CD4-positive, alpha-beta T cell (primary cell): ENCODE results near the gene PLEKHN1. TPM values are rescaled to one million over a fixed set of nuclear protein-coding genes. Genes with fewer than 3 reads are reported as not detected.

Experiments
- ATAC-seq: fragments of 200-7000 bp; cut with Tn5 transposase; one replicate; pipeline ENCODE4 v1.10.0; 2022; ENCODE audit warnings: mild to moderate bottlenecking; ENCODE audit not compliant: poor library complexity
- CTCF ChIA-PET: fragments of 350-600 bp; sonication (Branson Sonifier 250); formaldehyde crosslinking; loops from one replicate; lab custom pipeline; 2021; ENCODE audit warnings: antibody characterized with exemption, inconsistent platforms; lab: Charles Lee
- POLR2A ChIA-PET: fragments of 350-600 bp; sonication (Branson Sonifier 250); formaldehyde crosslinking; loops from one replicate; lab custom pipeline; 2021; ENCODE audit warnings: antibody characterized with exemption, inconsistent platforms; lab: Charles Lee
- DNase-seq, 14 experiments: peaks; one replicate each; pipeline ENCODE4 v3.0.0-alpha.2; 2013 to 2020; ENCODE audit warnings: mixed read lengths in 2 of 14
- H3K27ac ChIP-seq, 2 donors: one replicate each; pipeline versions ENCODE4 v1.5.1 to v1.7.0; 2013; ENCODE audit warnings: low read length in 2 of 2, low read depth in 1 of 2, mild to moderate bottlenecking in 1 of 2
- H3K27me3 ChIP-seq, 2 experiments: 1 replicate in 1 of 2; 2 replicates in 1 of 2; pipeline versions ENCODE4 v1.6.1 to v1.7.0; 2013; ENCODE audit warnings: low read length in 2 of 2, control low read depth in 1 of 2, mild to moderate bottlenecking in 1 of 2, moderate library complexity in 1 of 2; ENCODE audit not compliant: insufficient read depth in 2 of 2, control insufficient read depth in 1 of 2
- H3K36me3 ChIP-seq: one replicate; pipeline ENCODE4 v1.6.1; 2013; ENCODE audit warnings: low read length, control low read depth; ENCODE audit not compliant: insufficient read depth
- H3K4me1 ChIP-seq: one replicate; pipeline ENCODE4 v1.6.1; 2013; ENCODE audit warnings: low read length, control low read depth; ENCODE audit not compliant: insufficient read depth
- H3K4me3 ChIP-seq: one replicate; pipeline ENCODE4 v1.5.1; 2013; ENCODE audit warnings: mild to moderate bottlenecking, low read length, moderate library complexity
- H3K9me3 ChIP-seq, 2 experiments: 1 replicate in 1 of 2; 2 replicates in 1 of 2; pipeline versions ENCODE4 v1.6.1 to v1.7.0; 2013; ENCODE audit warnings: low read length in 2 of 2, mild to moderate bottlenecking in 2 of 2, control low read depth in 1 of 2, moderate library complexity in 1 of 2; ENCODE audit not compliant: control insufficient read depth in 1 of 2, insufficient read depth in 1 of 2
- H3K27ac Mint-ChIP-seq: one replicate; pipeline ENCODE4 v1.8.0; 2020; ENCODE audit warnings: mixed read lengths
- H3K27me3 Mint-ChIP-seq: one replicate; pipeline ENCODE4 v1.8.0; 2021; ENCODE audit warnings: mixed read lengths
- H3K36me3 Mint-ChIP-seq: one replicate; pipeline ENCODE4 v1.8.0; 2021; ENCODE audit warnings: low read depth, mixed read lengths
- H3K4me1 Mint-ChIP-seq: one replicate; pipeline ENCODE4 v1.8.0; 2021; ENCODE audit warnings: low read depth, mixed read lengths
- H3K4me3 Mint-ChIP-seq: one replicate; pipeline ENCODE4 v1.8.0; 2020; ENCODE audit warnings: mild to moderate bottlenecking, mixed read lengths
- H3K9me3 Mint-ChIP-seq: one replicate; pipeline ENCODE4 v1.8.0; 2020; ENCODE audit warnings: mixed read lengths
- CTCF ChIP-seq: fragments of 200-600 bp; IDR thresholded peaks from one replicate; pipeline ENCODE4 v1.8.0; 2022; ENCODE audit warnings: antibody characterized with exemption, mild to moderate bottlenecking
- intact Hi-C, 2 experiments: fragments of 100-400 bp; cut with DNase I in 1 of 2; cut with micrococcal nuclease in 1 of 2; formaldehyde crosslinking; loops; one replicate each; pipeline versions ENCODE4 v1.15.1 to v1.9.0; 2023 to 2025; cut with DNase I, micrococcal nuclease
- total RNA-seq, 174 experiments: library from RNA in 2 of 174; stranded (reverse) in 2 of 174; gene quantifications; one replicate each; pipeline ENCODE4 v1.2.3 and lab custom pipeline; 2021 to 2026

The PLEKHN1 gene
- total RNA-seq, 2 experiments from 2014 or later: 0.69 to 0.95 TPM

- ATAC-seq (no peak), DNase-seq (peak in 1 of 14 experiments; percentile 30)
- H3K9me3 ChIP-seq: peaks cover 0 to 3% of the 10 kb centered on the region in 2 experiments
- no peak overlapping the region for H3K27ac ChIP-seq
- H3K4me3 ChIP-seq: no peak overlapping the region
- Mint-ChIP-seq H3K27ac (no peak overlapping the region), H3K4me3 (no peak overlapping the region), H3K9me3 (no peaks in the 10 kb centered on the region), H3K27me3 (peaks cover 22% of the 10 kb centered on the region), H3K36me3 (no peaks in the 10 kb centered on the region), H3K4me1 (no peaks in the 10 kb centered on the region)
- POLR2A ChIA-PET: no interaction called here
- CTCF ChIA-PET: interaction anchor here (2.1 to 2.5 kb wide), 2 partner anchors 19 to 30 kb away, joined by 7 read pairs; partner anchors contain the start of gene ISG15
- intact Hi-C loops: loop anchor here in 1 of 2 experiments (5.0 kb wide), 1 partner anchor 309 kb away; no protein-coding TSS in a partner anchor
- peaks cover 3% of the 10 kb centered on the region for H3K4me1 ChIP-seq
- H3K27me3 ChIP-seq: peaks cover 0 to 14% of the 10 kb centered on the region in 2 experiments
- TF ChIP-seq CTCF: no peak
- no peaks in the 10 kb centered on the region for H3K36me3 ChIP-seq
Observed at GRCh38 chr1:982765-983436, 16.6 kb downstream of the PLEKHN1 start.

- DNase-seq (peak; percentile 43 to 79 (median 56)), ATAC-seq (peak; percentile 84)
- intact Hi-C loops: loop anchor here (1.0 to 5.0 kb wide), 3 partner anchors 79 to 308 kb away; no protein-coding TSS in a partner anchor
- Histone ChIP-seq H3K4me1 (peaks cover 3% of the 10 kb centered on the region), H3K4me3 (no peak overlapping the region), H3K36me3 (no peaks in the 10 kb centered on the region), H3K9me3 (no peaks in the 10 kb centered on the region), H3K27me3 (peaks cover 0 to 14% of the 10 kb centered on the region in 2 experiments), H3K27ac (no peak overlapping the region)
- Mint-ChIP-seq H3K27ac (no peak overlapping the region), H3K27me3 (peaks cover 19% of the 10 kb centered on the region), H3K4me3 (no peak overlapping the region), H3K9me3 (no peaks in the 10 kb centered on the region), H3K4me1 (no peaks in the 10 kb centered on the region), H3K36me3 (no peaks in the 10 kb centered on the region)
- TF ChIP-seq CTCF: peak; percentile 93
- ChIA-PET POLR2A (interaction anchor here (0.6 kb wide), 1 partner anchor 57 kb away, joined by 3 read pairs; no protein-coding TSS in a partner anchor), CTCF (interaction anchor here (0.7 to 2.1 kb wide), 11 partner anchors 8 to 308 kb away, joined by 3 to 14 read pairs (median 4); partner anchors contain the start of genes ISG15 and NOC2L)
Observed at GRCh38 chr1:983798-984475, 17.7 kb downstream of the PLEKHN1 start.

- Histone ChIP-seq H3K27me3 (peaks cover 0 to 14% of the 10 kb centered on the region in 2 experiments), H3K27ac (no peak overlapping the region), H3K4me1 (peaks cover 3% of the 10 kb centered on the region), H3K4me3 (no peak overlapping the region), H3K36me3 (no peaks in the 10 kb centered on the region), H3K9me3 (no peaks in the 10 kb centered on the region)
- TF ChIP-seq CTCF: peak; percentile 52
- intact Hi-C loops: loop anchor here (1.0 to 5.0 kb wide), 3 partner anchors 79 to 308 kb away; no protein-coding TSS in a partner anchor
- ChIA-PET CTCF (interaction anchor here (0.7 to 2.1 kb wide), 11 partner anchors 8 to 307 kb away, joined by 3 to 14 read pairs (median 4); partner anchors contain the start of genes ISG15 and NOC2L), POLR2A (interaction anchor here (0.6 kb wide), 1 partner anchor 56 kb away, joined by 3 read pairs; no protein-coding TSS in a partner anchor)
- no peak overlapping the region for H3K4me3 Mint-ChIP-seq
- H3K36me3 Mint-ChIP-seq: no peaks in the 10 kb centered on the region
- H3K4me1 Mint-ChIP-seq: no peaks in the 10 kb centered on the region
- ATAC-seq: no peak
- H3K27ac Mint-ChIP-seq: no peak overlapping the region
- H3K9me3 Mint-ChIP-seq: no peaks in the 10 kb centered on the region
- H3K27me3 Mint-ChIP-seq: peaks cover 19% of the 10 kb centered on the region
- no peak for DNase-seq
Observed at GRCh38 chr1:984476-984814, 18.2 kb downstream of the PLEKHN1 start.
